ENCODE data around the gene FLYWCH1. TPM values are rescaled to one million over a fixed set of nuclear protein-coding genes. Genes with fewer than 3 reads are reported as not detected.

FLYWCH1 gene
- total and polyA plus RNA-seq, 2 donors (not counting 3 experiments of a cell fraction or from before 2014, with no cell fraction given): 32.0 to 51.2 TPM

GRCh38 chr16:2933701-2934100 lies 22.0 kb downstream of the FLYWCH1 start:
- H4K20me1 ChIP-seq (replicated peaks; ENCODE audit: control insufficient read depth, extremely low read depth, insufficient read depth, low read length): no peaks in the 10 kb centered on the region
- FAIRE-seq (no peak), DNase-seq (ENCODE audit: low read depth, low spot score) (no peak)
- H3K27ac ChIP-seq (ENCODE audit: insufficient read depth, low read depth, low read length): no peak overlapping the region
- dilution Hi-C loops (cut with MboI; ENCODE audit: extremely low pct_ligation_motif_present, low sequenced_read_pairs): no loop called here
- no peak overlapping the region for H3K9ac ChIP-seq (replicated peaks; ENCODE audit: extremely low read depth, insufficient read depth, low read length)
- H3K4me1 ChIP-seq (ENCODE audit: control insufficient read depth, extremely low read depth, insufficient read depth, low read length): no peaks in the 10 kb centered on the region
- H3K27me3 ChIP-seq (ENCODE audit: control insufficient read depth in 2 of 2, insufficient read depth in 2 of 2, low read length in 2 of 2): no peaks in the 10 kb centered on the region
- CTCF ChIA-PET: no interaction called here
- H3K9me1 ChIP-seq (replicated peaks; ENCODE audit: control insufficient read depth, extremely low read depth, insufficient read depth, low read length): no peaks in the 10 kb centered on the region
- no peak overlapping the region for H2AFZ ChIP-seq (ENCODE audit: low read depth, low read length)
- no TSS peak for BruUV-seq (replicated peaks)
- H3K36me3 ChIP-seq (ENCODE audit: control insufficient read depth in 2 of 2, extremely low read depth in 1 of 2, insufficient read depth in 2 of 2, low read length in 2 of 2): peaks cover 0 to 36% of the 10 kb centered on the region in 2 experiments
- no peaks in the 10 kb centered on the region for H3K79me2 ChIP-seq (ENCODE audit: control insufficient read depth, insufficient read depth, low read length)
- H3K4me3 ChIP-seq (replicated peaks in 1 of 3; ENCODE audit: insufficient read depth in 1 of 3, low read depth in 1 of 3, low read length in 3 of 3): no peak overlapping the region
- POLR2A ChIA-PET: no interaction called here
- no peak overlapping the region for H3K4me2 ChIP-seq (ENCODE audit: insufficient read depth, low read length)
- intact Hi-C loops (cut with micrococcal nuclease): no loop called here
- TF ChIP-seq MAX (IDR thresholded peaks at IDR 0.05; ENCODE audit: insufficient read depth, insufficient read length) (no peak), JUN (IDR thresholded peaks at IDR 0.05; ENCODE audit: borderline replicate concordance, insufficient read depth, insufficient read length, low read depth) (no peak)
- H3K9me3 ChIP-seq (replicated peaks; ENCODE audit: control insufficient read depth, insufficient read depth, low read length): no peaks in the 10 kb centered on the region

- ChIA-PET POLR2A (no interaction called here), CTCF (no interaction called here)
- no peak overlapping the region for H2AFZ ChIP-seq (ENCODE audit: low read depth, low read length)
- no peak overlapping the region for H3K9ac ChIP-seq (replicated peaks; ENCODE audit: extremely low read depth, insufficient read depth, low read length)
- H3K4me3 ChIP-seq (replicated peaks in 1 of 3; ENCODE audit: insufficient read depth in 1 of 3, low read depth in 1 of 3, low read length in 3 of 3): no peak overlapping the region
- dilution Hi-C loops (cut with MboI; ENCODE audit: extremely low pct_ligation_motif_present, low sequenced_read_pairs) (no loop called here), intact Hi-C loops (cut with micrococcal nuclease) (no loop called here)
- H3K27me3 ChIP-seq (ENCODE audit: control insufficient read depth in 2 of 2, insufficient read depth in 2 of 2, low read length in 2 of 2): no peaks in the 10 kb centered on the region
- FAIRE-seq: no peak
- H3K4me2 ChIP-seq (ENCODE audit: insufficient read depth, low read length): no peak overlapping the region
- H3K79me2 ChIP-seq (ENCODE audit: control insufficient read depth, insufficient read depth, low read length): no peaks in the 10 kb centered on the region
- DNase-seq (ENCODE audit: low read depth, low spot score): no peak
- H3K36me3 ChIP-seq (ENCODE audit: control insufficient read depth in 2 of 2, extremely low read depth in 1 of 2, insufficient read depth in 2 of 2, low read length in 2 of 2): peaks cover 0 to 38% of the 10 kb centered on the region in 2 experiments
- H4K20me1 ChIP-seq (replicated peaks; ENCODE audit: control insufficient read depth, extremely low read depth, insufficient read depth, low read length): no peaks in the 10 kb centered on the region
- no TSS peak for BruUV-seq (replicated peaks)
- no peaks in the 10 kb centered on the region for H3K9me3 ChIP-seq (replicated peaks; ENCODE audit: control insufficient read depth, insufficient read depth, low read length)
- no peak overlapping the region for H3K27ac ChIP-seq (ENCODE audit: insufficient read depth, low read depth, low read length)
- no peaks in the 10 kb centered on the region for H3K9me1 ChIP-seq (replicated peaks; ENCODE audit: control insufficient read depth, extremely low read depth, insufficient read depth, low read length)
- H3K4me1 ChIP-seq (ENCODE audit: control insufficient read depth, extremely low read depth, insufficient read depth, low read length): no peaks in the 10 kb centered on the region
- TF ChIP-seq GATA2 (IDR thresholded peaks at IDR 0.05; ENCODE audit: insufficient read depth, insufficient read length, low read depth, low read length) (no peak), CTCF (IDR thresholded peaks at IDR 0.05; ENCODE audit: extremely low read depth in 1 of 2, insufficient read depth in 1 of 2, low read depth in 1 of 2, low read length in 2 of 2) (no peak), MYC (IDR thresholded peaks at IDR 0.05; ENCODE audit: low read depth, low read length) (no peak), JUN (IDR thresholded peaks at IDR 0.05; ENCODE audit: borderline replicate concordance, insufficient read depth, insufficient read length, low read depth) (no peak), EZH2 (IDR thresholded peaks at IDR 0.05; ENCODE audit: borderline replicate concordance, low read depth, low read length, severe bottlenecking) (no peak), POLR2A (IDR thresholded peaks at IDR 0.05; ENCODE audit: low read depth, low read length) (no peak), POLR2AphosphoS5 (IDR thresholded peaks at IDR 0.05; ENCODE audit: insufficient read depth, low read depth, low read length) (no peak), MAX (IDR thresholded peaks at IDR 0.05; ENCODE audit: insufficient read depth, insufficient read length) (no peak), FOS (IDR thresholded peaks at IDR 0.05; ENCODE audit: borderline replicate concordance, insufficient read depth, low read length) (no peak)
Observed at GRCh38 chr16:2934450-2934849, 22.7 kb downstream of the FLYWCH1 start.

All from endothelial cell of umbilical vein (primary cell).